ENCODE measurements around the gene SORCS1. TPM values are rescaled to one million over a fixed set of nuclear protein-coding genes. Genes with fewer than 3 reads are reported as not detected.

SORCS1 gene
- total and polyA plus RNA-seq, 4 donors = 0.04 to 3.5 (median 0.05) TPM

- ATAC-seq (ENCODE audit: insufficient read depth, low FRiP score) (no peak), DNase-seq (no peak)
- 65 to 72% methylated on average over 1 of the region's 1 CpG for WGBS, 2 donors
- no peaks in the 10 kb centered on the region for H3K36me3 ChIP-seq (ENCODE audit: control insufficient read depth in 4 of 4, insufficient read depth in 4 of 4, low read length in 4 of 4)
- no peak overlapping the region for H3K9ac ChIP-seq (ENCODE audit: insufficient read depth in 1 of 2, low read length in 2 of 2)
- TF ChIP-seq CTCF (IDR thresholded peaks at IDR 0.05; ENCODE audit: control extremely low read depth, extremely low read depth) = no peak
- no peaks in the 10 kb centered on the region for H3K9me3 ChIP-seq (ENCODE audit: control insufficient read depth in 4 of 4, insufficient read depth in 3 of 4, low read length in 3 of 4)
- no peak overlapping the region for H3K27ac ChIP-seq (ENCODE audit: low read depth in 1 of 2, low read length in 1 of 2)
- no peaks in the 10 kb centered on the region for H3K27me3 ChIP-seq (ENCODE audit: control insufficient read depth in 3 of 3, insufficient read depth in 3 of 3, low read length in 2 of 3)
- no peak overlapping the region for H3K4me3 ChIP-seq
- H3K4me1 ChIP-seq (ENCODE audit: control insufficient read depth in 5 of 5, insufficient read depth in 5 of 5, low read length in 5 of 5) = no peaks in the 10 kb centered on the region
Observed at GRCh38 chr10:106973716-106974115, 190.8 kb downstream of the SORCS1 start.

GRCh38 chr10:106973288-106973687 is 191.2 kb downstream of the SORCS1 start:
- Histone ChIP-seq H3K9ac (ENCODE audit: insufficient read depth in 1 of 2, low read length in 2 of 2) (no peak overlapping the region), H3K27me3 (ENCODE audit: control insufficient read depth in 3 of 3, insufficient read depth in 3 of 3, low read length in 2 of 3) (no peaks in the 10 kb centered on the region), H3K4me3 (no peak overlapping the region), H3K27ac (ENCODE audit: low read depth in 1 of 2, low read length in 1 of 2) (no peak overlapping the region), H3K4me1 (ENCODE audit: control insufficient read depth in 5 of 5, insufficient read depth in 5 of 5, low read length in 5 of 5) (no peaks in the 10 kb centered on the region), H3K9me3 (ENCODE audit: control insufficient read depth in 4 of 4, insufficient read depth in 3 of 4, low read length in 3 of 4) (no peaks in the 10 kb centered on the region), H3K36me3 (ENCODE audit: control insufficient read depth in 4 of 4, insufficient read depth in 4 of 4, low read length in 4 of 4) (no peaks in the 10 kb centered on the region)
- no peak for TF ChIP-seq CTCF (IDR thresholded peaks at IDR 0.05; ENCODE audit: control extremely low read depth, extremely low read depth)
- ATAC-seq (ENCODE audit: insufficient read depth, low FRiP score) (no peak), DNase-seq (no peak)
- 67 to 83% methylated on average over 1 of the region's 1 CpG for WGBS, 2 donors

- TF ChIP-seq CTCF (IDR thresholded peaks at IDR 0.05; ENCODE audit: control extremely low read depth, extremely low read depth) = no peak
- WGBS, 2 donors = 96 to 98% methylated on average over 2 of the region's 2 CpGs
Observed at GRCh38 chr10:106972381-106972780, 192.1 kb downstream of the SORCS1 start.

GRCh38 chr10:106971411-106971831 is 193.1 kb downstream of the SORCS1 start:
- Histone ChIP-seq H3K9me3 (ENCODE audit: control insufficient read depth in 4 of 4, insufficient read depth in 3 of 4, low read length in 3 of 4) (no peaks in the 10 kb centered on the region), H3K27ac (ENCODE audit: low read depth in 1 of 2, low read length in 1 of 2) (no peak overlapping the region), H3K4me1 (ENCODE audit: control insufficient read depth in 5 of 5, insufficient read depth in 5 of 5, low read length in 5 of 5) (no peaks in the 10 kb centered on the region), H3K4me3 (no peak overlapping the region), H3K36me3 (ENCODE audit: control insufficient read depth in 4 of 4, insufficient read depth in 4 of 4, low read length in 4 of 4) (no peaks in the 10 kb centered on the region), H3K27me3 (ENCODE audit: control insufficient read depth in 3 of 3, insufficient read depth in 3 of 3, low read length in 2 of 3) (no peaks in the 10 kb centered on the region), H3K9ac (ENCODE audit: insufficient read depth in 1 of 2, low read length in 2 of 2) (no peak overlapping the region)
- WGBS, 2 donors = 54 to 76% methylated on average over 1 of the region's 1 CpG
- no peak for DNase-seq
- ATAC-seq (ENCODE audit: insufficient read depth, low FRiP score) = no peak
- no peak for TF ChIP-seq CTCF (IDR thresholded peaks at IDR 0.05; ENCODE audit: control extremely low read depth, extremely low read depth)

More at GRCh38 chr10:106972381-106972780, 192.1 kb downstream of the SORCS1 start:
- no peak overlapping the region for H3K27ac ChIP-seq (ENCODE audit: low read depth in 1 of 2, low read length in 1 of 2)
- no peaks in the 10 kb centered on the region for H3K27me3 ChIP-seq (ENCODE audit: control insufficient read depth in 3 of 3, insufficient read depth in 3 of 3, low read length in 2 of 3)
- no peak for DNase-seq
- H3K36me3 ChIP-seq (ENCODE audit: control insufficient read depth in 4 of 4, insufficient read depth in 4 of 4, low read length in 4 of 4) = no peaks in the 10 kb centered on the region
- ATAC-seq (ENCODE audit: insufficient read depth, low FRiP score) = no peak
- no peaks in the 10 kb centered on the region for H3K4me1 ChIP-seq (ENCODE audit: control insufficient read depth in 5 of 5, insufficient read depth in 5 of 5, low read length in 5 of 5)
- no peak overlapping the region for H3K4me3 ChIP-seq
- no peaks in the 10 kb centered on the region for H3K9me3 ChIP-seq (ENCODE audit: control insufficient read depth in 4 of 4, insufficient read depth in 3 of 4, low read length in 3 of 4)
- no peak overlapping the region for H3K9ac ChIP-seq (ENCODE audit: insufficient read depth in 1 of 2, low read length in 2 of 2)

All from lung (tissue), 12 donors.